ENCODE results near the gene SLC39A9.

DNA sequence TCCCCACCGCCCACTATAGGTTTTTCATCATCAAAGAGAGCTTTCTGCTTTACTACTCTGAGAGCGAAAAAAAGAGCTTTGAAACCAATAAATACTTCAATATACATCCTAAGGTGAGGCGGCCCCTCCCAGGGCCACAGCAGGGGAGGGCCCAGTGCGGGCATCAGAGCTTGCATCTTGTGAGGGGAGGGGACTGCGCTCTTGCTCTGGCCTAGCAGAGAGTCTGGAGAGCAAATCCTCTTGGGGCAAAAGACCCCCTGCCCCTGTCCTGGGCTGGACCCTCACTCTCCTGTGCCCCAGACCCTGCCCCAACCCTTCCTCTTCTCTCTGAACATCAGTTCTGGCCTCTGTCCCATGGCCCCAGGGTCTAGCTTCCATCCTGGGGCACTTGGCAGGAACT, 101.6 kb downstream of the SLC39A9 start:
- TF ChIP-seq POLR2AphosphoS5 (IDR thresholded peaks at IDR 0.05; ENCODE audit: low read depth, low read length) = no peak
- TF ChIP-seq, protein P1, sequence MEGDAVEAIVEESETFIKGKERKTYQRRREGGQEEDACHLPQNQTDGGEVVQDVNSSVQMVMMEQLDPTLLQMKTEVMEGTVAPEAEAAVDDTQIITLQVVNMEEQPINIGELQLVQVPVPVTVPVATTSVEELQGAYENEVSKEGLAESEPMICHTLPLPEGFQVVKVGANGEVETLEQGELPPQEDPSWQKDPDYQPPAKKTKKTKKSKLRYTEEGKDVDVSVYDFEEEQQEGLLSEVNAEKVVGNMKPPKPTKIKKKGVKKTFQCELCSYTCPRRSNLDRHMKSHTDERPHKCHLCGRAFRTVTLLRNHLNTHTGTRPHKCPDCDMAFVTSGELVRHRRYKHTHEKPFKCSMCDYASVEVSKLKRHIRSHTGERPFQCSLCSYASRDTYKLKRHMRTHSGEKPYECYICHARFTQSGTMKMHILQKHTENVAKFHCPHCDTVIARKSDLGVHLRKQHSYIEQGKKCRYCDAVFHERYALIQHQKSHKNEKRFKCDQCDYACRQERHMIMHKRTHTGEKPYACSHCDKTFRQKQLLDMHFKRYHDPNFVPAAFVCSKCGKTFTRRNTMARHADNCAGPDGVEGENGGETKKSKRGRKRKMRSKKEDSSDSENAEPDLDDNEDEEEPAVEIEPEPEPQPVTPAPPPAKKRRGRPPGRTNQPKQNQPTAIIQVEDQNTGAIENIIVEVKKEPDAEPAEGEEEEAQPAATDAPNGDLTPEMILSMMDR (IDR thresholded peaks at IDR 0.05) = no peak
- TF ChIP-seq, protein P2, sequence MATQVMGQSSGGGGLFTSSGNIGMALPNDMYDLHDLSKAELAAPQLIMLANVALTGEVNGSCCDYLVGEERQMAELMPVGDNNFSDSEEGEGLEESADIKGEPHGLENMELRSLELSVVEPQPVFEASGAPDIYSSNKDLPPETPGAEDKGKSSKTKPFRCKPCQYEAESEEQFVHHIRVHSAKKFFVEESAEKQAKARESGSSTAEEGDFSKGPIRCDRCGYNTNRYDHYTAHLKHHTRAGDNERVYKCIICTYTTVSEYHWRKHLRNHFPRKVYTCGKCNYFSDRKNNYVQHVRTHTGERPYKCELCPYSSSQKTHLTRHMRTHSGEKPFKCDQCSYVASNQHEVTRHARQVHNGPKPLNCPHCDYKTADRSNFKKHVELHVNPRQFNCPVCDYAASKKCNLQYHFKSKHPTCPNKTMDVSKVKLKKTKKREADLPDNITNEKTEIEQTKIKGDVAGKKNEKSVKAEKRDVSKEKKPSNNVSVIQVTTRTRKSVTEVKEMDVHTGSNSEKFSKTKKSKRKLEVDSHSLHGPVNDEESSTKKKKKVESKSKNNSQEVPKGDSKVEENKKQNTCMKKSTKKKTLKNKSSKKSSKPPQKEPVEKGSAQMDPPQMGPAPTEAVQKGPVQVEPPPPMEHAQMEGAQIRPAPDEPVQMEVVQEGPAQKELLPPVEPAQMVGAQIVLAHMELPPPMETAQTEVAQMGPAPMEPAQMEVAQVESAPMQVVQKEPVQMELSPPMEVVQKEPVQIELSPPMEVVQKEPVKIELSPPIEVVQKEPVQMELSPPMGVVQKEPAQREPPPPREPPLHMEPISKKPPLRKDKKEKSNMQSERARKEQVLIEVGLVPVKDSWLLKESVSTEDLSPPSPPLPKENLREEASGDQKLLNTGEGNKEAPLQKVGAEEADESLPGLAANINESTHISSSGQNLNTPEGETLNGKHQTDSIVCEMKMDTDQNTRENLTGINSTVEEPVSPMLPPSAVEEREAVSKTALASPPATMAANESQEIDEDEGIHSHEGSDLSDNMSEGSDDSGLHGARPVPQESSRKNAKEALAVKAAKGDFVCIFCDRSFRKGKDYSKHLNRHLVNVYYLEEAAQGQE (IDR thresholded peaks at IDR 0.05; ENCODE audit: insufficient read depth in 1 of 2, low read depth in 2 of 2, low read length in 1 of 2) = no peak

Measured in Panc1 (cell line).